Fibroblast of the conjunctiva (primary cell): ENCODE measurements around the gene ATRN.

Experiments
- DNase-seq: peaks from one replicate; pipeline ENCODE4 v3.0.0-alpha.2; 2010; ENCODE audit warnings: low read depth

The ATRN gene

GRCh38 chr20:3658019-3658715, 187.3 kb downstream of the ATRN start:
- no peak for DNase-seq

- no peak for DNase-seq
Measured at GRCh38 chr20:3658716-3659491, 188.1 kb downstream of the ATRN start.

DNA sequence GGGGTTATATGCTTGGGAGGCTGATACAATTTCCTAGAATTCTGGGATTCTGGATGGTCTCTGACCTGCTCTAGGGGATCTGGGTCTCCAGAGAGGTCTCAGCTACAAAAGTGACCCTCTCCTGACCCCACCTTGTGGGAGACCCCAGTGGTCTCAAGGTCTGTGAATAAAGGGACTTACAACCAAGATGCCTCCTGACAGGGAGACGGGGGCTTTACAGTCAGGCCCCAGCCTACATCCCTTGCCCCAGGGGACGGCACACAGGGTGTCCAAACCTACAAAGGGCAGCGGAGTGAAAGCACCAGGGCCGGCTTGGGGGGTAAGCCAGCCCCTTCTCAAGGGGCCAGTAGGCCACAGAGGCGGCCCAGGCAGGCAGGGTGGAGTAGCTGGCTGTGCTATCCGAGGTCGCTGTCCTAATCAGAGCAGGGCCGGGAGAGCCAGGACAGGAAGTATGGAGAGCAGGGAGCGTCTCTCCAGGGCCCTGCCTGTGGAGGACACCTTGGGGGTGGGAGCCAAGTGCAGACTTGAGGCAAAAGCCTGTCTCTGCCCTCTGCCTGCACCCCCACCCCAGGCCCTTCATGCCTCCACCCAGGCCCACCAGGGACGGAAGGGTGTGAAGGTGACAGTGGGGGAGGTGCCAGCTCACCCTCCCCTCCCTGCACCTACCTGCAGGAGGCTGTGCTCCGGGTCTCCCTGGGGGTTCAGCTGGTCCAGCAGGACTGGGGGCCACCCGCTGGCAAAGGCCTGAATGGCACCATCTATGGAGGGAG, 188.9 kb downstream of the ATRN start:
- no peak for DNase-seq

DNA sequence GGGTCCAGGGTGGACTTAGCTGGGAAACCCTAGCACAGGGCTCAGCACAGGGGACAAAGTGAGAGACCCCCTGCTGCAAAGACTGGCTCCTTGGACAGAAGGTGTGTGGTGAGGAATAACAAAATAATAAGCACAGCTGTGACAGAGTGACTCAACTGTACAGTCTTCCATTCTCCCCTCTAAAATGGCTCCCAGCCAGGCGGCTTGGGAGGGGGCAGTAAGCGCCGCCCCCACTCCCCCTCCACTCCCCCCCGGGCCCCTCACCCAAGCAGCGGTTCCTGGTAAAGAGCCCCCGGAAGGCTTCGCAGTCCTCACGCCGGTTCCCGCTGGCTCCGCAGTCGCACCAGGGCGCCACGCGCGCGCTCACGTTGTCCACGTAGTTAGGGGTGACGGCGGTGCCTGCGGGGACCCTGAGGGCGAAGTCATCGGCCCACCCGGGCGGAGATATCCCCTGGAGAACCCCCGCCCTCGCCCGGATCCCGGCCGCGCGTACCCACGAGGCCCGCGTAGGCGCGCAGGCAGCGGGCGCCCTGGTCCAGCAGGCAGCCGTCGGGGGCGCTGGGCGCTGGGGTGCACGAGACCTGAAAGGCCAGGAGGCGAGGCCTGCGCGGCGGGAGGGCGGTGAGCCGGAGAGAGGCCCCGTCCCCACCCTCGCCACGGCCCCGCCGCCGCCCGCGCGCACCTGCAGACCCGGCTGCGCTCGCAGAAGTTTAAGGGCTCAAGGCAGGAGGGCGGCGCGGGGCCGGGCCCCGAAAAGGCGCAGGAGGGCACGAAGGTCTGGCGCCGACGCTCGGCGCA, 189.6 kb downstream of the ATRN start:
- no peak for DNase-seq

GRCh38 chr20:3661060-3661813, 190.4 kb downstream of the ATRN start:
- DNase-seq, result no peak

- DNase-seq, result no peak
Measured at GRCh38 chr20:3661814-3662665, 191.2 kb downstream of the ATRN start.

GRCh38 chr20:3663031-3663701, 192.3 kb downstream of the ATRN start, which contains the start of gene GFRA4:
GFRA4 (minus strand) TSS chr20:3663399; CDS start chr20:3663399, 0 bp downstream.
- no peak for DNase-seq

GRCh38 chr20:3663858-3664257, 193.0 kb downstream of the ATRN start:
- no peak for DNase-seq

DNA sequence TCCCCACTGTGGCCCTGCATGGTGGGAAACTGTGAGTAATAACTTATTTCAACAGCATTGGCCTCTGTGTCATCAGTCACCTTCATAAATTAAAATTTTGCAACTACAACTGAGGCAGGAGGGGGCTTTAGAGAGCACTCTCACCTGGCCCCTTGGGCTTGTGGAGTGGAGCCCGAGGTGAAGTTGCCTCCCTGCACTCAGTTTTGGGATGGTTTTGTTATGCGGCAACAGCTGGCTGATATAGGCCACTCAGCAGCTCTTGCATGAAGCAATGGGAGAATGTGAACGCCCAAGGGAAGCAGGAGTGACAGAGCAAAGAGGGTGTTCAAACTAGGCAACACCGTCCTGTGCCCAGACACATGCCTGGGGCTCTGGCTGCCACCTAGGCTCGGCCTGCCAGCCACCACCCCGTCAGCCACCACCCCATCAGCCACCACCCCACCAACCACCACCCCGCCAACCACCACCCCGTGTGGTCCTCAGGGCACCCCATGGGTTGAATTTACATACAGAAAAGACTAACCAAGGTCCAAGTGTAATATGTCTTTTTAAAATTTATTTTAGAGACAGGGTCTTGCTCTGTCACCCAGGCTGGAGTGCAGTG, 196.7 kb downstream of the ATRN start:
- DNase-seq, result no peak

GRCh38 chr20:3669710-3670367, 199.0 kb downstream of the ATRN start:
- DNase-seq, result no peak

- no peak for DNase-seq
Measured at GRCh38 chr20:3670511-3670910, 199.7 kb downstream of the ATRN start.

GRCh38 chr20:3670945-3671344, 200.1 kb downstream of the ATRN start:
- DNase-seq, result no peak

DNA sequence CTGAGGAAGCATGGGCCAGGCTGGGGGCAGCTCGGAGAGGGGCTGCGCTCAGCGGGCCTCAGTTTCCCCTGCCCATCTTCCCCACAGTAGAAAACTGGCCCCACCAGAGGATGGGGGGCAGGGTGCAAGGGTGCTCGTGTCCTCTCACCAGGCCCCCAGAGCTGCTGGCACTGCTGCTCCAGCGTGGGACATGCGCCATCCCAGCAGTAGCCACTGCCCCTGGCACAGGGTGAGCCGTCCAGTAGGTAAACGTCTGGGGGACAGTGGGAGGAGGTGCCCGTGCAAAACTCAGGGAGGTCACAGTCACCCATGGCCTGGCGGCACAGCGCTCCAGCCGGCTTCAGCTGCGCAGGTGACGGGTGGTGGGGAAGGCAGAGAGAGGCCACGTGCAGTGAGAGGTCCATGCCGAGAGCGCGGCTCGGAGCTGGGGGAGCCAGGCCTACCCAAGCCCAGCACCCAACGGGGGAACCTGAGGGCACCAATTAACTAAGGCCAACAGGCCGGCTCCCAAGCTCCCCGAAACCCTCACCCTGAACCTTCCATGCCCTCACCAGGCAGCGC, 201.2 kb downstream of the ATRN start:
- no peak for DNase-seq

GRCh38 chr20:3672547-3673171, 201.8 kb downstream of the ATRN start:
- DNase-seq, result no peak

DNA sequence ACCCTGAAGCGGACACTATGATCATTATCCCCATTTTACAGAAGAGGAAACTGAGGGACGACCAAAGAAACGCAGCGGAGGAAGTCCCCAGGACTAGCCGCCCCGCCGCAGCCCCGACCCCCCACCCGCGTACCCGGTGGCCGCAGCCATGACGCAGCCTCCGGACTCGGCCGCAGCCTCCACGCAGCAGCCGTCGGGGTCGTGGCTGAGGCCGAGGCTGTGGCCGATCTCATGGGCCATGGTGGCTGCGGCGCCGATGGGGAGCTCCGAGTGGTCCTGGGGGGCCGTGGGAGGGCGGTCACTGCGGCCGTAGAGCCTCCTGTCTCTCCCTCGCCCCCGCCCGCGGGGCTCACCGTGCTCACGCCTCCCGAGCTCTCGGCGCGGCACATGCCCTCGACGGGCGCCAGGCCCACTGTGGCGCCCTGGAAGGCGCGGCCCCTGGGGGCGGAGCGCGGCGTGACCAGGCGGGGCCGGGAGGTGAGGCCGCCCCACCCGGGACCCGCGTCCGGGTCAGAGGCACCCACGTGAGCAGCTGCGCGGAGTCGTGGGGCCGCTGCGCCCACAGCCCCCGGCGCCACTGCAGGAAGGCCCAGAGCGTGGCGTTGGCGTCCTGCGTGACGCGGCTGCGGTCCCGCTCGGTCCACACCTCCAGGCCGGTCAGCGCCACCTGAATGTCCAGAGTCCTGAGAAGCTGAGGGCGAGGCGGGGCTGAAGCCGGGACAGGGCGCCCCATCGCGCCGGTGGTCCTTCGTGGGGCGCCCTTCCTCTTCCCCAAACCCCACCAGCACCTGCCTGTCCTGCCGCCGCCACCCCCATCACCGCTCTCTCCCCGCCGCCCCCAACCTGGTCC, 202.6 kb downstream of the ATRN start:
- DNase-seq, result no peak

DNA sequence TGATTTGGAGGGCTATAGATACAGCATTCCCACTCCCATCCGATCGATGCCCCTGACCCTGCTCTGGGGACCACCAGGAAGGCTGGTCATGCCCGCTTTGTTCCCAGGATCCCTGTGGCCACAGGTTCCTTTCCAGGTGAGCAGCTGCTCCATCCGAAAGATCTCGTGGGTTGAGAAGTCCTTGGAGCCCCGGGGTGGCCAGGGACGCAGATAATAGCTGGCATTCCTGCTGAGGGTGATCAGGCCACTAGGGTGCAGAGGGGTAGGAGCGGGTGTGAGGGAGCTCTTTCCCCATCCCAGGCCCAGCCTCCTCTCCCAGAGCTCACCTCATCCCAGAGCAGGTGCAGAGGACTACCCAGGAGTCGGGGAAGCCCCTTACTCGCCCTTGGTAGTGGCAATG, 203.6 kb downstream of the ATRN start:
- DNase-seq, result no peak
